Adrenal gland (tissue), 12 donors: ENCODE data around the gene ELF2. TPM values are rescaled to one million over a fixed set of nuclear protein-coding genes. Genes with fewer than 3 reads are reported as not detected.

Experiments
- DNase-seq, 7 donors: peaks; one replicate each; pipeline ENCODE4 v3.0.0-alpha.2; 2019 to 2020
- H3K27ac ChIP-seq, 5 donors: fragments of 200-600 bp; sonication (generic) in 4 of 5; 1 replicate in 3 of 5; 2 replicates in 2 of 5; pipeline versions ENCODE4 v1.5.1 to v1.8.0; 2016 to 2020; ENCODE audit warnings: mild to moderate bottlenecking in 1 of 5
- H3K27me3 ChIP-seq: fragments of 200-600 bp; 2 replicates; pipeline ENCODE4 v1.8.0; 2021
- H3K36me3 ChIP-seq, 2 donors: fragments of 200-600 bp; replicated peaks in 1 of 2; 1 replicate in 1 of 2; 2 replicates in 1 of 2; pipeline versions ENCODE4 v1.5.1 to v1.8.0; 2018 to 2022
- H3K4me1 ChIP-seq, 2 donors: fragments of 200-600 bp; replicated peaks in 1 of 2; 1 replicate in 1 of 2; 2 replicates in 1 of 2; pipeline versions ENCODE4 v1.5.1 to v1.8.0; 2018 to 2021
- H3K4me3 ChIP-seq, 4 donors: fragments of 200-600 bp; sonication (generic) in 3 of 4; one replicate each; pipeline ENCODE4 v1.5.1; 2016 to 2018
- H3K9me3 ChIP-seq, 3 donors: fragments of 200-600 bp; sonication (generic) in 1 of 3; replicated peaks in 1 of 3; 1 replicate in 2 of 3; 2 replicates in 1 of 3; pipeline versions ENCODE4 v1.5.1 to v1.8.0; 2016 to 2021
- POLR2A ChIP-seq, 2 donors: fragments of 450-650 bp; IDR thresholded peaks; one replicate each; pipeline ENCODE4 v1.6.1; 2017; ENCODE audit warnings: antibody characterized with exemption in 2 of 2, mild to moderate bottlenecking in 2 of 2, moderate library complexity in 1 of 2
- WGBS, 4 donors: extraction: QIAGEN DNeasy Blood & Tissue Kit in 2 of 4; methylation state at CpG; one replicate each; pipeline versions ENCODE4 v1.1.5 to v1.1.7; 2013 to 2017; 5-methylcytosine and 5-hydroxymethylcytosine counted together
- intact Hi-C, 2 donors: fragments of 100-400 bp; cut with DNase I; formaldehyde crosslinking; loops; one replicate each; pipeline versions ENCODE4 v1.14.1 to v1.15.0; 2022 to 2023
- polyA plus RNA-seq, 3 donors: library from polyadenylated mRNA; stranded (reverse); fragments of 200-250 nt in 2 of 3; fragments of 350-450 nt in 1 of 3; fragmentation: Illumina TruSeq in 1 of 3; extraction: RNeasy Lipid Tissue Mini Kit (QIAGEN cat#74804) in 1 of 3; gene quantifications; one replicate each; pipeline ENCODE4 v1.2.3, GENCODE V29; 2013 to 2014
- total RNA-seq, 9 donors: library from RNA; depleted of rRNA in 4 of 9; stranded (reverse); fragments of >200 nt in 4 of 9; fragments of 120-200 nt in 1 of 9; fragmentation: NEBNext Ultra II Directional in 1 of 9; extraction: Animal tissue kit (Norgen Biotek cat#: 25700) in 1 of 9; gene quantifications; one replicate each; pipeline versions ENCODE4 v1.1.0 to v1.2.4, GENCODE V29; 2013 to 2023
- TF ChIP-seq, protein P1 (sequence below), 6 experiments: fragments of 450-650 bp in 4 of 6; fragments of 200-600 bp in 2 of 6; sonication (generic) in 1 of 6; IDR thresholded peaks; 1 replicate in 5 of 6; 2 replicates in 1 of 6; pipeline versions ENCODE4 v1.5.1 to v1.8.0; 2016 to 2021; ENCODE audit warnings: antibody characterized with exemption in 6 of 6, mild to moderate bottlenecking in 2 of 6, moderate library complexity in 1 of 6
- donor health status: healthy with polysubstance abuse.
- donor health status: Bipolar disorder and iron deficiency.
- donor health status: DM: yes; HTN: yes; CAD: no.
- donor health status: DM: no; HTN: no; CAD: no.
- donor health status: DM: no; HTN: no; CAD: no.
- donor health status: DM: yes; HTN: yes; CAD: no.

The ELF2 gene
- total and polyA plus RNA-seq, 12 donors: 14.0 to 54.4 (median 26.6) TPM

DNA sequence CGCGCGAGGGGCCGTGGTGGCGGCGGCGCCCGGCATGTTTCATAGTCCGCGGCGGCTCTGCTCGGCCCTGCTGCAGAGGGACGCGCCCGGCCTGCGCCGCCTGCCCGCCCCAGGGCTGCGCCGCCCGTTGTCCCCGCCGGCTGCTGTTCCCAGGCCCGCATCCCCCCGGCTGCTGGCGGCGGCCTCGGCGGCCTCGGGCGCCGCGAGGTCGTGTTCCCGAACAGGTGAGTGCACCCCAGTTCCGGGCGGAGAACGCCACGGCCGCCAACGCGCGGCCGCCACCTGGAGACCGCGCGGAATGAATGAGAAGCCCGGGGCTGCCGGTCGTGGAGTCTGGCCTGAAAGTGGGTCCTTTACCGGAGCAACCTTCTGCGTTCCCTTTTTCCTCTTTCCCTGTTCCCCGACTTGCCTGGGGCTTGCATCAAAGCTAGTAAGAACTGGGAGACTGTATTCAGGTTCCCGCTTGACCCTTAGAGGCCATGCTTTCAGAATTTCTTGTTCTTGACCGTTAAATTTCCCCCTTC lies 161.0 kb downstream of the ELF2 start:
- Histone ChIP-seq H3K27ac (peak overlapping the region; percentile 84 to 98 (median 90)), H3K4me3 (peak overlapping the region in 3 of 4 donors; percentile 32 to 96 (median 58)), H3K27me3 (no peaks in the 10 kb centered on the region), H3K4me1 (peaks cover 25 to 28% of the 10 kb centered on the region in 2 donors), H3K9me3 (no peaks in the 10 kb centered on the region), H3K36me3 (no peaks in the 10 kb centered on the region)
- 0 to 1% (median 1%) methylated on average over 10 to 55 of the region's 55 CpGs for WGBS, 4 donors
- intact Hi-C loops: no loop called here
- peak; percentile 23 to 71 (median 47) for DNase-seq
- TF ChIP-seq, protein P1, sequence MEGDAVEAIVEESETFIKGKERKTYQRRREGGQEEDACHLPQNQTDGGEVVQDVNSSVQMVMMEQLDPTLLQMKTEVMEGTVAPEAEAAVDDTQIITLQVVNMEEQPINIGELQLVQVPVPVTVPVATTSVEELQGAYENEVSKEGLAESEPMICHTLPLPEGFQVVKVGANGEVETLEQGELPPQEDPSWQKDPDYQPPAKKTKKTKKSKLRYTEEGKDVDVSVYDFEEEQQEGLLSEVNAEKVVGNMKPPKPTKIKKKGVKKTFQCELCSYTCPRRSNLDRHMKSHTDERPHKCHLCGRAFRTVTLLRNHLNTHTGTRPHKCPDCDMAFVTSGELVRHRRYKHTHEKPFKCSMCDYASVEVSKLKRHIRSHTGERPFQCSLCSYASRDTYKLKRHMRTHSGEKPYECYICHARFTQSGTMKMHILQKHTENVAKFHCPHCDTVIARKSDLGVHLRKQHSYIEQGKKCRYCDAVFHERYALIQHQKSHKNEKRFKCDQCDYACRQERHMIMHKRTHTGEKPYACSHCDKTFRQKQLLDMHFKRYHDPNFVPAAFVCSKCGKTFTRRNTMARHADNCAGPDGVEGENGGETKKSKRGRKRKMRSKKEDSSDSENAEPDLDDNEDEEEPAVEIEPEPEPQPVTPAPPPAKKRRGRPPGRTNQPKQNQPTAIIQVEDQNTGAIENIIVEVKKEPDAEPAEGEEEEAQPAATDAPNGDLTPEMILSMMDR (IDR thresholded peaks at IDR 0.05): no peak
- peak in 1 of 2 donors; percentile 13 for TF ChIP-seq POLR2A (IDR thresholded peaks at IDR 0.05)

GRCh38 chr4:139015269-139015947 lies 161.6 kb downstream of the ELF2 start, which contains the start of gene NOCT:
Gene NOCT (plus strand): TSS chr4:139015781. CDS start chr4:139015982, 201 bp downstream.
- Histone ChIP-seq H3K36me3 (no peaks in the 10 kb centered on the region), H3K27ac (peak within 1 kb of the TSS; percentile 84 to 98 (median 90)), H3K9me3 (no peaks in the 10 kb centered on the region), H3K27me3 (no peaks in the 10 kb centered on the region), H3K4me3 (peak within 1 kb of the TSS in 3 of 4 donors; percentile 32 to 96 (median 58)), H3K4me1 (peaks cover 25 to 28% of the 10 kb centered on the region in 2 donors)
- intact Hi-C loops: no loop called here
- TF ChIP-seq POLR2A (IDR thresholded peaks at IDR 0.05): peak; percentile 94 to 99
- TF ChIP-seq, protein P1 (IDR thresholded peaks at IDR 0.05): peak in 5 of 6 experiments; percentile 22 to 57 (median 33)
- 0 to 1% (median 0%) methylated on average over 18 to 62 of the region's 62 CpGs for WGBS, 4 donors
- DNase-seq: peak; percentile 91 to 96 (median 93)

GRCh38 chr4:139014371-139015268 lies 162.4 kb downstream of the ELF2 start:
- peak overlapping the region; percentile 84 to 98 (median 90) for H3K27ac ChIP-seq
- peaks cover 25 to 28% of the 10 kb centered on the region in 2 donors for H3K4me1 ChIP-seq
- no peaks in the 10 kb centered on the region for H3K9me3 ChIP-seq
- no peaks in the 10 kb centered on the region for H3K36me3 ChIP-seq
- no peaks in the 10 kb centered on the region for H3K27me3 ChIP-seq
- peak in 5 of 7 donors; percentile 28 to 65 (median 49) for DNase-seq
- H3K4me3 ChIP-seq: peak overlapping the region in 2 of 4 donors; percentile 58 to 96
- TF ChIP-seq, protein P1 (IDR thresholded peaks at IDR 0.05): no peak
- TF ChIP-seq POLR2A (IDR thresholded peaks at IDR 0.05): peak in 1 of 2 donors; percentile 48
- WGBS, 4 donors: 20 to 30% (median 21%) methylated on average over 9 of the region's 9 CpGs
- intact Hi-C loops: no loop called here
